Left forelimb (tissue), 1 donor: ENCODE measurements around the gene THADA.
"Not testable (repeated sequence)": the region's sequence is repeated elsewhere in the genome, so short reads cannot be mapped to it uniquely, and the experiment has no call there.

Source experiments
- DNase-seq: peaks from one replicate; pipeline ENCODE4 v3.0.0-alpha.2; 2018; ENCODE audit warnings: low spot score

The THADA gene

GRCh38 chr2:43414586-43415135 is 181.2 kb downstream of the THADA start:
- DNase-seq = no peak

DNA sequence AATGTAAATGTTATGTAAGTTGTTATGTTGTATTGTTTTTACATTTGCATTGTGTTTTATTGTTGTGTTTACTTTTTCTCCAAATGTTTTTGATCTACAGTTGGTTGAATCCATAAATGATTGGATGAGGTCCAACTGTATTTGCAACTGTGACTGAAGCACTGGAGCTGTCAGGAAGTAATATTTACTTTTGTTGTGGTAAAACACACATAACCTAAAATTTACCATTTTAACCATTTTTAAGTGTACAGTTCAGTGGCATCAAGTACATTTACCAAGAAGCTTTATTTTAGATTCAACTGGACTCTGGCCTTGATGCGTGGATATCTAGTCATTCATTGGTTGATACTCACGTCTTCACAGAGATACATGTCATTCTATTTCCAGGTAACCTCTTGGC is 181.8 kb downstream of the THADA start:
- no peak for DNase-seq

GRCh38 chr2:43412114-43412753 is 183.6 kb downstream of the THADA start:
- no peak for DNase-seq

GRCh38 chr2:43410055-43410604 is 185.7 kb downstream of the THADA start:
- no peak for DNase-seq

DNA sequence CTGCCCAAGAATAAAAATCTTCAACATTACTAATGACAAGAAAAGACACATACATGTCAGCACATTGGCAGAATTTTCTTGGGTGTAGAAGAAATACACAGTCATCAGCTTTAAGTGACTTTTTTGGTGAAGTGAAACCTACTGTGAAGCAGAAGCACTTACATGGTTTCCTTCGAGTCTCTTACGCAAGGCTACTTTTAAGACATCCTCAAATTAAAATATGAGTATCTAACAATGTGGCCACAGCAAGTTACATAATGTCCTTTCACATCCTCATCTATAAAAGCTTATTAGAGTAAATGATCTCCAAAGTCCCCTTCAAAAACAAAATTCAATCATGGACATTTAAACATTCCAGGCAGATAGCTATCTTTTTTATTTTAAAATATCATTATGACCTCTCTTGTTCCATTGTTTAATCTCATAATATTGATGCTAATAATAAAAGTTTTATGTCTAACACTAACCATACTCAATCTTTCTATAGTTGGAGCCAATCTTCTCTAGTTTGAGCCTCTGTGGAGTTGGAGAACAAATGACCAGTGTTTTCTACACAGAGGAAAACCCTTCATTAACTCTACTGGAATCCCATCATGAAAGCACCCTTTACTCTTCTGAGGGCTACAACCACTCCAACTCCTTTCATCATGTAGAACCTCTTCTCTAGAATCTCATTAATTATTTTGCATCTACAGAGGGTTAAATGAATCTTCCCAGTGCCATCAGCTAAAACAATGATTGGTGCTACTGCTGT is 187.3 kb downstream of the THADA start:
- DNase-seq = no peak

- DNase-seq = no peak
These were observed 187.9 kb downstream of the THADA start for GRCh38 chr2:43407935-43408334.

DNA sequence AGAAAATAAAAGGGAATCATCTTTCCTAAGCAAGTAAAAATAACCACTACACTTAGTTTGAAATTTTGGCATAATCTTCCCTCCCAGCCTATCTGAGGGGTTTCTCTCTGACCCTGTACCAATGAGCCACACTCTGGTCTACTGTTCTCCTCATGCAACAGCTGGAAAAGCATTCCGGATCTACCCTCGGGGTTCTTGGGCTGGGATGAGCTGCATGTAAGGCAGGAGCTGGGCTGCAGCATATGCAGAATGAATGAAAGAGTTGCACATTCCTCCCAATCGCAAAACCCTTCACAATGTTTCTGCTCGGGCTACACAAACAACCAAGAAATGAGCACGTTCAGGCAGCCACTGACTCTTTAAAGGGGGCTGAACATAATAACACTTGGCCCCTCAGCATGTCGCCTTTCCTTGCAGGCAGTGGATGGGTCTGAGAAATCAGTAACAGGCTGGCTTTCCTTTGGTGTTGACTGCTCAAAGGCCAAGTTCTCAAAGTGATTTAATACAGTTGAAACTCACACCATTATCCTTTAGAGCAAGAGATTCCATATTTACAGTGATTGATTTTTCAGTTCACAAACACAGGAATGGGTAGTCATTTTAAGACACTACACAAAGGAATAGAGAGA is 189.1 kb downstream of the THADA start:
- DNase-seq = no peak

DNA sequence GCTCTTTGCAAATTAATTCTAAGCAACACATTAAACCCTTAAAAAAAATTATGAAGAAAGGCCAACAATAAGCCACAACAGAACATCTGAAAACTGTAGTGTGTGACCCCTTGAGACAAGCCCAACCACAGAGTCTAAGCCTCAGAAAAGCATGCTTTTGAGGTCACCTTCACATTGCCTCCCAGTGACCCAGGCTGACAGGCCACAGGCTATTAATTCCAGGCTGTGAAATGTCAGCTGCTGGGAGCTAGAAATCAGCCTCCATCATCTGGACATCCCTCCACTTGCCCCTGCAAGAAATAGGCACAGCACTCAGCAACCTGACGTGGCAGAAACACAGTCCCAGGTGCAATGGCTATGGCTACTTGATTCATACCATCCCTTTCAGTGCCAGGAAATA is 190.0 kb downstream of the THADA start:
- DNase-seq = no peak

GRCh38 chr2:43402452-43402937 is 193.3 kb downstream of the THADA start:
- no peak for DNase-seq

- no peak for DNase-seq
These were observed 193.8 kb downstream of the THADA start for GRCh38 chr2:43402002-43402401.

- DNase-seq = no peak
These were observed 195.3 kb downstream of the THADA start for GRCh38 chr2:43400508-43400907.

DNA sequence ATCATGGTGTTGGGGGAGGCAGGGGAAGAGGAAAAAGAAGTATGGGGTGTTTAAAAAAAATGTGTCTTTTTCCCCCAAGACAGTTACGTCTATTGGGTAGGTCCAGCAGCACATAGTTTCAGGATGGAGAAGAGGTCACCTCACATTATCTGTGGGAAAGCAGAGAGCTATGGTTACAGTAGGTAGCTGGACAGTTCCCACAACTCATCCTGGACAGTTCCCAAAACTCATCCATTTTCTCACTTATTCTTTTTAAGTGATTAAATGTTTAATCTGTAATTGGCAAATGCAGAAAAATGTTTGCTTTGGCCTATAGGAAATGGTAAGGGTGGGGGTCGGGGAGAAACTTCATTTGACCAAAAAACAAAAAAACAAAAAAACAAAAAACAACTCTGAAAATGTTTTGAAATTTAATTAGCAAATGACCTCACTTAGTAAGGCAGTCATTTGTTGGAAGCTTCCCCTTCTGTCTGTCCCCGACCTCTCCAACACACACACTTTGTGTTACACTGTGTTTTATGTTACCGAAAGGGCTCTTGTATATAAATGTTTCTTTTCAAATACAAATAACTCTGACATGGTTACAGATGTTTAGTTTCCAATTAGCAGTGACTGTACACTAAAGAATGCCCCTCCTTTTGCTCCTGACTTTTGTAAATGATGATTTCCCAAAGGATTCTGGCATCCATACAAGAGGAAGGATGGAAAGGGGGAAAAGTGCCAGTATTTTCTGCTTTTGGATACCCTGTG is 196.1 kb downstream of the THADA start:
- no peak for DNase-seq

DNA sequence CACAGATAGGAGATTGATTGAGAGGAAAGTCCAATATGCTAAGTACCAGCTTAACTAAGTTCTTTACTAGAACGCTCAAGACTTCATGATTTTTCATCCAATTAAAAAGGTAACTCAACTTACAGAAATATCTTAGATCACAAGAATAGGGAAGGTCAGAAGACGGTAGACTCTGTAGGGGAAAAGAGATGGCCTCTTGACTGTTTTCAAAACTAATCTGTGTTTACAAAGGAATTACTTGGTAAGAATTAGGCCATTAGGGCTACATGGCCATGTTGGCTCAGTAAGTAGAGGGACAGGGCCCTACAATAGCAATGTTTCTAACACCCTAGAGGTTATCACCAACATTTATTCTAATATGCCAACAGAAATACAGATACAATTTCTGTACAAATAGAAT is 196.7 kb downstream of the THADA start:
- DNase-seq = no peak

DNA sequence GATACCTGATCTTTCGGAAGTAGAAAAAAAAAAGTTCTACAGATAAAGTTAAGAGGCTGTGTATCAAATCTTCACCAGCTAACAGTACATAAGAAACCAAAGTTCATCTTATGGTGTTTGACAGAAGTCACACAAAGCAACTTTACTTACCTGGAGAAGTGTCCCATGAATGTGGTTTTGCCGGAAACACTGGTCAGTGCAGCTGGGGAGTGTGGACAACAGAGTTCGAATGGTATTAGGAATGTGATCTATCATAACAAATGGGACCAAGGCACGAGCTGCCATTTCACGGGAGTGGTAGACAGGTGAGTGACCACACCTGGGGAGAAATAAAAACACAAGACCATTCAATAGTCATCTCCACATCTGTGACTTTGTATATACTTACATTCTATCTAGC is 198.0 kb downstream of the THADA start:
- DNase-seq = no peak

- DNase-seq = no peak
These were observed 198.4 kb downstream of the THADA start for GRCh38 chr2:43397411-43397810.

GRCh38 chr2:43396344-43396743 is 199.5 kb downstream of the THADA start:
- not testable (repeated sequence) for DNase-seq

GRCh38 chr2:43393918-43394317 is 201.9 kb downstream of the THADA start:
- no peak for DNase-seq

- DNase-seq = no peak
These were observed 204.0 kb downstream of the THADA start for GRCh38 chr2:43391878-43392215.

DNA sequence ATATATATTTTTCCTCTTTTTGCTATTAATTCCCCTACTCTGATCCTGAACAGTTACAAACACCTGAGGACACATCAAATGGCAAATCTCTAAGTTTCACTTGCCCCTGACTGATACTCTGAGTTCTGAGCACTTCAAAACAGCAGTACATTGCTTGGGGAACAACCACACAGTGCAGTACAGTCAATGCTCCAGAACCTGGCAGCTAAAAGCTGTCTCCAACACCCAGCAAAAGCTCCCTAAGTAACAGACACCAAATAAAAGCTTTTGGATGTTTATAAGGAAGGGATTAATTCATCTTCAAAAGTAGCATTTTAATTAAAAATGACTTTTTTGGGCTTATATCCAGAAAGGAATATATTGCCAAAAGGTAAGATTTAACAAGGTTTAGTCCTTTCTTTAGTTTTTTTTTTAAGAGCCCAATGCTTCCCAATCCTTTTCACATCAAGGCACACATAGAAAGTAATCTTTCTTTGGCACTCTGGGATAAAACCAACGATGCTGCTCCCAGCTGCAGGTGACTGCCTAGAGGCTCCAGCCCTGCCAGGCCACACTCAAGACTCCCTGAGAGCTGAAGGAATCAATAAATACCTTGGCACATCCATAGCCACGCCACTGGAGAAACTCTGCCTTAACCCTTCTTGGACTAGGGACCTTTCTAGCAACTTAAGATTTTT is 204.5 kb downstream of the THADA start:
- DNase-seq = no peak

DNA sequence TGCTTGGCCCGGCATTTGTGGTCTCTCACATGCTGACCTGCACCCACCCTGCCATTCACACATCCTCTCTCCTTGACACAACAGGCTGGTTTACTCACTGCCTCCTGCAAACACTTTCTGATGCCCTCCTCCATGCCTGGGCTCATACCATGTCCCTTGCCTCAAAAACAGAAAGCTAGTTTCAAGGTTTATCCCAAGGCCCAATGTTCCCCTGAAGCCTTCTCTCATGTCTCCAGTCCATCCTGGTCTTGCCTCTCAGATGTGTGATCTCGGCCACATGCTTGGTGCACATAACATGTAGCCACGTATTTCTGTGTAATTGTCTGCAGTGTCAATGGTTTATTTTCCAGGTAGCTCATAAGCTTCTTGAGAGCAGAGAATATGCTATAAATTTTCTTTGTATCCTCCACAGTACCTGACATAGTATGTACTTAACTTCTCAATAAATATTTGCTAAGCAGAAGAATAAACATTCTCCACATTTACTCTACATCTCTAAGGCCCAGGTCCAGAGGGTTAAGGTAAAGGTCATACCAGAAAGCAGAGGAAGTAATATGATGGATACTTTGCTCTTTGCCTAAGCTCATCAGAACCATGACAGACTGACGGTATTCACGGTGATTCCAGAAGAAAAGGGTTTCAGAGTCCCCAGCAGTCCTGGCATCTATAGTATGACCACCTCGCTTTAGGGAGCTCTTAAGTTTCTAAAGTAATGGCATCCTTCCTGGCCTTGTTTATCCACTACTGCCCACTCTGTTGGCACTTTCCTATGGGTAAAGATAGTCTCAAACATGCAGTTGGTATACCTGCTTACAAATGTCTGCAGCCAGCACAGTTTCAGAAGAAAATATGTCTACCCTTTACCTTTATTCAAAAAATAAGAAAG is 206.0 kb downstream of the THADA start:
- no peak for DNase-seq
